ENCODE data around the gene RTP1.
"Not testable (repeated sequence)": the region's sequence is repeated elsewhere in the genome, so short reads cannot be mapped to it uniquely, and the experiment has no call there.

Gene RTP1

DNA sequence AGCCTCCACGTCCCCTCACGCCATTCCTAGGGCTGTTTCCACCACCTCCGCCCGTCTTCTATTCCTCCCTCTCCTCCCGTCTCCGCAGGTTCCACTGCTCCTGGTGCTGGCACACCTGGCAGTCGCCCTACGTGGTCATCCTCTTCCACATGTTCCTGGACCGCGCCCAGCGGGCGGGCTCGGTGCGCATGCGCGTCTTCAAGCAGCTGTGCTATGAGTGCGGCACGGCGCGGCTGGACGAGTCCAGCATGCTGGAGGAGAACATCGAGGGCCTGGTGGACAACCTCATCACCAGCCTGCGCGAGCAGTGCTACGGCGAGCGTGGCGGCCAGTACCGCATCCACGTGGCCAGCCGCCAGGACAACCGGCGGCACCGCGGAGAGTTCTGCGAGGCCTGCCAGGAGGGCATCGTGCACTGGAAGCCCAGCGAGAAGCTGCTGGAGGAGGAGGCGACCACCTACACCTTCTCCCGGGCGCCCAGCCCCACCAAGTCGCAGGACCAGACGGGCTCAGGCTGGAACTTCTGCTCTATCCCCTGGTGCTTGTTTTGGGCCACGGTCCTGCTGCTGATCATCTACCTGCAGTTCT is 2.3 kb downstream of the RTP1 start:
- not testable (repeated sequence) for DNase-seq

DNA sequence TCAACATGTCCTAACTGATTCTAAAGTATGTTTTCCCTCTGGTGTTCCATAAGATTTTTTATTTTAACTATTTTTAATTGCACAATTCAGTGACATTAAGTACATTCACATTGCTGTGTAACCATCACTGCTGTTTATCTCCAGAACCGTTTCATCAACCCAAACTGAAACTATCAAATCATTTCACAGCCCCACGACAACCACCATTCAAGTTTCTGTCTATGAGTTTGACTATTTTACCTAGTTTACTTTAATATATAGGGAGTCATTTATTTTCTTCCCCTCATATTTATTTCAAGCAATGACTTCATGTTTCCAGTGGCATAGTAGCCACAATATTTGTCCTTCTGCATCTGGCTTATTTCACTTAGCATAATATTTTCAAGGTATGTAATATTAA is 8.4 kb downstream of the RTP1 start:
- DNase-seq, result no peak

DNA sequence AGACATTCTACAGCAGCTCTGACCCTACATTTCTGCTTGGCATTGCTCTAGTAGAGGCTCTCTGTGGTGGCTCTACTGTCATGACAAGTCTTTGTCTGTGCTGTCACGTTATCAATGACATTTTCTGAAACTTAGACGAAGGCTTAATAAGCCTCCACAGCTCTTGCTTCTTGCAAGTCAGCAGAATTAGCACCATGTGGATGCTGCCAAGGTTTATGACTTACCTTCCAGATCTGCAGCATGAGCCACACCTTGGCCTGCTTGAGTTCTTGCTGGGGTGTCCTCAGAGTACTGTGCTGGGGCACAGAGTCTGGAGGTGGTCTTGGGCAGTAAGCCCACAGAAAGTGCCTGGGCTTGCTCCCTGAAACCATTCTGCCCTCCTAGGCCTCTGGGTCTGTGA is 9.8 kb downstream of the RTP1 start:
- DNase-seq, result no peak

DNA sequence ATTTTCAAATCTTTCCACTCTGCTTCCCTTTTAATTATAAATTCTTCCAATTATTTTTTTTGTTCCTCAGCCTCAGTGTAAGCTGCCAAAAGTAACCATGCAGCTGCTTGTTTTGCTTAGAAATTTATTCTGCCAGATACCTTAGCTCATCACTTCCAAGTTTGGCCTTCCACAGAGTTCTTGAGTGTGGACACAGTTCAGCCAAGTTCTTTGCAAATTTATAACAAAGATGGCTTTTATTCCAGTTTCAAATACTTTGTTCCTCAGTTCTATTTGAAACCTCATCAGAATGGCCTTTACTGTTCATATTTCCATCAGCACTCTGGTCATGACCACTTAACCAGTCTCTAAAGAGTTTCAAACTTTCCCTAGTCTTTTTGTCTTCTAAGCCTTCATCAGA is 10.3 kb downstream of the RTP1 start:
- DNase-seq, result no peak

DNA sequence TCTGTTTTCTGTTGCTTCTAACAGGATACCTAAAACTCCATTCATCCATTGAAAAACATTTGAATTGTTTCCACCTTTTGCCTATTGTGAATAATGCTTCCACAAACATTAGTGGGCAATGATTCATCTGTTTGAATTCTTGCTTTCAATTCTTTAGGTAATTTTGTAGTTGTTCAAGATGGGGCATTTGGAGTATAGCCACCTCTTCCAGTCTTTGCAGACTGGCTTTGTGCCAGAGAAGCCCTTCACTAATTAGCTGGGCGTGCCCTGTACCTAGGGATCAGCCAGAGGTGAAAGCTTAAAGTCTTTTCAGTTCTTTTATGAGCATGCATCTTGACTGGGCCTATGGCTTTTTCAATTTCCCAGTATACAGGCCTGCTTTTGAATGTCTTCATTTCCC is 10.9 kb downstream of the RTP1 start:
- no peak for DNase-seq

DNA sequence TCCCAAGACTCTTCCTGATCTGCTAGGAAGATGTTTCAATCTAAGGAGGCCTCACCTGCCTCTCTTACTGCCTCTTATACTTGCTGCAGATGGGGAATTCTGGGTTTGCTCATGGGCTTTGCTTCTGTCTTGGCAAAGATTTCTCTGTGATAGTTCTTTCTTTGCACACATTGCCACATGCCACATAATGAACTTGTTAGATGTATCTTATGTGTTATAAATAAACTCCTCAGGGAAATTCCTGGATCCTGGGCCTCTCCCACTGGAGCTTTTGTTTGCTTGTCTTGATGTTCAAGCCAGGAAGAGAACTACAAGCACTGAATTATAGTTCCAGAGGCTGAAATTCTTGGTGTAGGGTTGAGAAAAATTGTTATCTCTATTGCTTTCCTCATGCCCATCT is 12.2 kb downstream of the RTP1 start:
- DNase-seq, result no peak

DNA sequence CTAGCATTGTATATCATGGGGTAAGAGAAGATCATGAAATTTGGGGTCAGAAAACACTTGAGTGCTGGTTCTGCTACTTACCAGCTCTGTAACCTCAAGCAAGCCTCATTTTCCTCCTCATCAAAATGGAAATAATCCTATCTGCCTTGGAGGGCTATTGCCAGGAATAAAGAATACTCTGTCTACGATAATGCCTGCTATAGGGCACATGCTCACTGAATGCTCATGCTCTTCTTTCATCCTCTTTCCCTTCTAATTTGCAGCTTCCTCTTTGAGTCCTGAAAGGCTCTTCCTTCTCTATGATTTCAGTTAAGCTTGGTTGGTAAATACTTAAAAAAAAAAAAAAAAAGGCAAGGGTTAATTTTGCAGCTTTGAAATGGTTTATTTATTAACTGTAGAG is 12.8 kb downstream of the RTP1 start:
- no peak for DNase-seq

DNA sequence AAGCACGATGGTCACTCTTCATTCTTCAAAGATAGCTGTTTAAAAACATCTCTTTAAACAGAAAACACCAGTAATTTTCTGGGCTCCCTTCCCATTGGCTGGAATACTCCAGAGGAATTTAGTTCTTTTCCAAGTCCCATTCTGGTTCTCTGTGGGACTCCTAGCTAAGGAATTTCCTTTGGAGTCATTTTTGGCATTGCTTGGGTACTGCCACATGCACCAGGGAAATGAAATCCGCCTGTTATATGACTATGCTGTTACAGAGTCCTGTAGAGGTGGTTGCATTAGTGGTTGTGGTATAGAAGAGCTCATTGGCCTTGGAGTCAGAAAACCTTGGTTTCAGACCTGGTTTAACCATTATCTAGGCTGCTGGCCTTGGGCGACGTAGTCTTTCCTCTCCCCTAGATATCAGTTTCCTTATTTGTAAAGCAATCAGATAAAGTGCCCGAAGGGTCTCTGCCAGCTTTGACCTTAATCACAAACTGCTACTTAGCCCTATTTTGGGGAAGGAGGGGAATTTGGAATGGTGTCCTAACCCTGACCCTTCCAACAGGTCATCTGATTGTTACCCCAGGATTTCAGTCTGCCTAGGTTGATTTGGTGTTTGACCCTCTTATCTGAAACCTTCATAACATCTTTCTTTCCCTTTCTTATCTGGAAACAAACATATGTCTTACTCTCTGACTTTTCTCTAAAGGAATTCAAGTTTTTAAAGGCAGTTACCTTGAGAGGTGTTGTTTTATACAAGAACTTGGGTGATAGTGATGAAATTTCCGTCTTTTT is 13.4 kb downstream of the RTP1 start:
- no peak for DNase-seq

DNA sequence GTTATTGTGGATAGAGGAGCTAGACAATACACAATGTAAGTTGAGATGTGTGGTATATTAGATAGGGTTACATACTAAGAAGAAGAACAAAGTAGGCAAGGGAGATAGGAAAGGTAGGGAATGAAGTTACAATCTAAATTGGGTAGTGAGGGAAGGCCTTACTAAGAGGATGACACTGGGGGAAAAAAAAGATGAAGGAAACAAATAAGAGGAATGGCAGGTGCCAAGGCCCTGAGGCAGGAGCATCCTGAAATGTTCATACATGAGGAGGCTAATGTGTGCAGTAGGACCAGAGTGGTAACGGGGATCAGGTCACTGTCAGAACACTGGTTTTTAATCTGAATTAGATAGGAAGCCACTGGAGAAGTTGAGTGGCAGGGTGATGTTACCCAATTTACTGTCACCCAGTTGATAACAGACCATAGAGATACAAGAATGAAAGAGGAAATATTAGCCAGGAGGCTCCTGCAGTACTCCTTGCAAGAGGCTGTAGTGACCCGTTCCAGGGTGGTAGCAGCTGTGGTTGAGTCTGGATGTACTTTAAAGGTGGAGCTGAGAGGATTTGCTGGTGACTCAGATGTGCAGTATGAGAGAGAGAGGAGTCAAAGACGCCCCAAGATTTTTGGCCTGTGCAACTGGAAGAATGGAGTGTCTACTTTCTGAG is 14.4 kb downstream of the RTP1 start:
- no peak for DNase-seq

DNA sequence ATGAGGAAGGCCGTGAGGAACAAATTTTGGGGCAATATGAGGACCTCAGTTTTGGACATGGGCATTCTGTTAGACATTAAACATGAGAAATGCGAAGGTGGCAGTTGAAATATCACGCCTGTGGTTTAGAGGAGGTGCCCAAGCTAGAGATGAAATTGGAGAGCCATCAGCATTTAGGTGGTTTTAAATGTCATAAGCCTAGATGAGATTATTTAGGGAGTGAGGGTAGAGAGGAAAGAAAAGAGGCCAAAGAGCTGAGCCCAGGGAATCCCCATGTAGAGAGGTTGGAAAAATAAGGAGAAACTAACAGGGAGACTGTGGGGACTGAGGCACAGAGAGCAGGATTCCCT is 14.9 kb downstream of the RTP1 start:
- DNase-seq, result no peak

DNA sequence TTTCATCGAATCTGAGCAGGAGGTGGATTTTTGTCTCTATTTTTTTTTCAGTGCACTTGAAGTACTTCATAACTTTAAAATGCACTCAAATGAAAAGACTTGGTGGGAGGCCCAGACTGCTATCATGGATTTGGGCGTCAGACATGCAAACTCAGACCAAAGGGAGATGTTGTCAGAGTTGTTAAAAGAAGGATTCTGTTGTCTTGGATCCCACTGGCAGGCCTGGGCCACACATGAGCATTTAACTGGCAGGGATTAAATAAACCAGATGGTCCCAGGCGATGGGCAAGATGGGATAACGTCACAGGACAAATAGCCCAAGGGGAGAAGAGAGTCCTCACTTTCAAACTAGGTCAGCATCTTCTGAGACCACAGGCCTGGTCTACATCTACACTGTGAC is 15.4 kb downstream of the RTP1 start:
- no peak for DNase-seq

DNA sequence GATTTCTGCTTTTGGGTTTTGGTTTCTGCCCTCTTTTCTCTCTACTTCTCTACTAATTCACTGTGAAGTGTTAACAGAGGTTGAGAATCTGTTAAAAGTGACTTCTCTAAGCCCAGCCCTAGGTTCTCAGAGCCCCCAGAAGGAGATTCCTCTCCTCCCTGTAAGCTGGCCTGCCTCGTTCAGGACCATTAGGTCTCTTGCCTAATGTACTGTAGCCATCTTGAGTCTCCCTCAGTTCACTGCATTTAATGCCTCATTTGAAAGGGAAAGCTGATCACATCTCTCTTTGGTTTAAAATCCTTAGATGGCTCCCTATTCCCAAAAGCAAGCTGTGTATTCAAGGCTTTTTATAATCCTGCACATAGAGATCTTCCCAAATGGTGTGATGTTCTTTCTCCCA is 16.3 kb downstream of the RTP1 start:
- no peak for DNase-seq

DNA sequence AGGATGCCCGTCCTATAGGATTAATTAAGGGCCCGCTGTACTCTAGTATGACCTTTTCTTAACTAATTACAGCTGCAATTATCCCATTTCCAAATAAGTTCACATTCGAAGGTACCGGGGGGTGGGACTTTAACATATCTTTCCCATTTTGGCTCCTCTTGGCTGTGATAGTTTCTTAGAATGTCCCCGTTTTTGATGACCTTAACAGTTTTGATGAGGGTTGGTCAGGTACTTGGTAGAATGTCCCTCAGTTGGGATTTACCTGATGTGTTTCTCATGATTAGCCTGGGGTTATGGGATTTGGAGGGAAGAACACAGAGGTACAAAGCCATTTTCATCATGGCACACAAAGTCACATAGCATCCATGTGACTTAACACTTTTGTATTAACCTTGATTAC is 18.2 kb downstream of the RTP1 start:
- DNase-seq, result no peak

DNA sequence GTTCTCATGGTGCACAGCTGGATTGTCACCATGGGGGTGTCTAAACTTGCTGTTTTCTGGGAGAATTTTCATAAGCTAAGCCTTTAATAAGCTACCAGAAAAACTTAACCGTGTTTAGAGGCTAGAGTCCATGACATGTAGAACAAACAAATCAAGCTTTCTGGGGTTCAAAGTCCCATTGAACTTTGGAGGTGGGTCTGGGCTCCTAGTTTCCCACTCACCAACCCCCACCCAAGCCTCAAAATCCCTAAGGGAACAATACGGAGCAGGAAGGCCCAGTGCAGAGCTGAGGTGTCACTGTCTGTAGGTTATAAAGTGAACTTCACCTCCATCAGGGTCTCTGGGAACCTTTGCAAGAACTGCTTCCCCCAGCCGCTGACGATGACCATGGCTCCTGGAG is 25.5 kb downstream of the RTP1 start:
- no peak for DNase-seq

DNA sequence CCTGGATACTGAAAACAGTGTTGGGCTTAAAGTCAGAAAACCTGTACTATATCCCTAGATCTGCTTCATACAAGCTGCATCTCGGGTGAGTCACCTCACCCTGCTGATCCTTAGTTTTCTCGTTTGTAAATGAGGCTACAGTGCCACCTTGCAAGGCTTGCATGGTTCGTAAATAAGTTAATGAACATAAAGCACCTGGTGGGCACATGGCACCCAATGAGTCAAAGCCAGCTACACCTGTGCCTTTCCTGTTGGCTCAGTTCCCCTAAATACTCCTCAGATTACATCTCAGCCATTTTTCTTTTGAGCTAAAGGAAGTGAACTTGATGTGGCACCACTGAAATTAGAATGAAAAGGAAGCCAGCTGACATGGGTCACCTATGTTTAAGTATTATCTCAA is 26.5 kb downstream of the RTP1 start:
- no peak for DNase-seq

DNA sequence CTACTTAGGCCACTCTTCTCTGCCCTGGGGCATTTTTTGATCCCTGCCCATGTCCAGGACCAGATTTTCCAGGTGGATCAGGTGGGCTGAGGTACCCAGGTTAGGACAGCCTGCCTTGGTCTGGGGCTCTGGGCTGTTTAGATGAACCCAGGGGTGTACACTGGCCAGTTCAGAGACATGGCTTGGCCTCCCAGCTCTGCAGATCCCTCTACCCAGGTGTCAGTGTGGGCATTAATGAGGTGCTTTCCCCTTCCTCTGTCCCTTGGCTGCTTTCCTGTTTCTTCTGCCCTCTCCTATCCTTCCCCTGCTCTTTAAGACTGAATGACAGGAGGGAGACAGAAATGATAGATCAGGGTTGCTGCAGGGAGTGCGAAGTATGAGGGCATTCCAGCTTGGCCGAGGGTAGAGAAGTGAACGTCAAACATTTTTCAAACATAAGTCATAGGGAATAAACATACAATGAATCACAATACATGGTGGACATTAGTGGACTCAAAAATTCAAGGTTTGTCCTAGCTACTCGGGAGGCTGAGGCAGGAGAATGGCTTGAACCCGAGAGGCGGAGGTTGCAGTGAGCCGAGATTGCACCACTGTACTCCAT is 30.5 kb downstream of the RTP1 start:
- no peak for DNase-seq

DNA sequence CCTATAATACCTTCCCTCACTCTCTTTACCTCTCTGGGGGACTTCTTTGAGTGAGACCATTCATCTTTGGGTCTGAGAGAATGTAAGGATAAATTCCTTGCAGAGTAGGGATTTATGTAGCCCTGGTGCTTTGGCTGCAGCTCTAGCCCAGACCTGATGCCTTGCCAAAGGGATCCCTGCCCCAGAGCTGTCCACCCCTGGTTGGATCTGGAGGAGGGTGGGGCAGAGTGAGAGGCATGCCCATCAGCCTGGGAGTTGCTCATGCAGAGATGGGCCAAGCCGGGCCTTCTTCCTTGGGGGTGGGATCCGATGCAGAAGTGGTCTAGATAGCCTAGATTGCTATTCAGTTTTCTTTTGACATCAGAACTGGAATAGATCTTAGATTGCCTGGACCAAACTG is 31.5 kb downstream of the RTP1 start:
- DNase-seq, result no peak

DNA sequence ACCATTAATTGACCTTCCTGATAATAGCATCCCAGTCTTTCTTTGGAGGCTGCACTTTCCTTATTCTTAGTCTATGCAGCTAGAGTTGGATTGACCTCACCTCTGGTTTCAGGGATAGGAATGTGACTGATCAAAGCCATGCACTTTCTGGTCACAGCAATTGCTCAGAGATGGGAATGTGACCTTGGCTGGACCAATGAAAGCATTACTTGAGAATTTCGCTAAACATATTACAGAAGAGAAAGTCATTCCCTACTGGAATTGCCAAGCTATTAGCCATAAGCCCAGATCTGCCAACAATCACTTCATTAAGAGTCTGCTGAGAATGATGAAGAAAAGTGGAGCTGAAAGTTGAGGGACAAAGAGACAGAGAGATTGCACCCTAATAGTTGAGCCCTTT is 32.7 kb downstream of the RTP1 start:
- DNase-seq, result no peak

DNA sequence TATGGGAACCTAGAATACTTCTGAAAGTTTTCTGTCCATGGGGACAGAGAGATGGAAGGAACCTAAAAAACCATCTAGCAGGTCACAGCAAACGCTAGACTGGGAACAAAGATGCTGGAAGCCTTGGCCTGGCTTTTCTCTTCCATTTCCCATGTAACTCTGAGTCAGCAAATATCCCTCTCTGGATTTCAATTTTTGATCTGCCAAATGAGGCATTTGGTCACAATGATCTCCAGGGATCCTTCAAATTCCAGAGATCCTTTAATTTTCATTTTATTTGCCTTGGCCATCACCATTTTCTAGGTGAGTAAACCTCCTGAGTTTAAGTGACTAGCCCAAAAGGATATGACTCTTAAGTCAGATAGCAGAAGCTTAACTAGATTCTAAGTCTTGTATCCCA is 39.7 kb downstream of the RTP1 start:
- no peak for DNase-seq

DNA sequence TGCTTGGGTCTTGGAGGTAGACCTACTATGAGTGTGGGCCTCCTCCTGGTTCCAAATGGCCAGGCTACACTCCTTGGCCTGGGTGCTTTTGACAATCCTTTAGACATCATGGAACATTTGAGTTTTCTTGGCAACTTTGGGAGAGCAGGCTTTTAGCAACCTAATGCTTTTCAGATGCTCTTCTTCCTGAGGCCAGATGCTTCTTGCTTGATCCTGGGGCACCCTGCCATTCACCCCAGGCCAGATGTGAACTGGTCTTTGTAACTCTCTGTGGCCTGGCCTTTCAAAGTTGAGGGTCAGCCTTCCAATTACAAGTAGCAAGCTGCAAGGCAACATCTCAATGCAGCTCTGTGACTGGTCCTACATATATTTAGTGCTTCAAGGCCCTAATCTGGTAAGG is 40.5 kb downstream of the RTP1 start:
- DNase-seq, result no peak

DNA sequence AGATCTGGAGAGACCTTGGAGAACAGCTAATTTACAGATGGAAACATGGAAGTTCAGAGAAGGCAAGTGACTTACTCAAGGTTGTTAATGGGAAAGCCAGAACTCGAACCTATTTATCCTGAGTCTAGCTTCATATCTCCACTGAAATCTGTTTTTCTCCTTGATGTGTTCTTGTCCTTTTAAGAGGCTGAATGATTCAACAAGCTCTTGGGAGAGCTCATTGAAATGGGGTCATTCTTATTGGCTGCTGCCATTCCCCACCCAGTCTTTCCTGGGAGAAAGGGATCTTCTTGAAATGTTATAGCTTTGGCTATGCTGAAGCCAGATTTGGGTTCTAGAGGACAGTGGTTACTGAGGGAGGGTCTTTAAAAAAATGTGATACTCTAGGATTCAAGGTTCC is 41.0 kb downstream of the RTP1 start:
- DNase-seq, result no peak

DNA sequence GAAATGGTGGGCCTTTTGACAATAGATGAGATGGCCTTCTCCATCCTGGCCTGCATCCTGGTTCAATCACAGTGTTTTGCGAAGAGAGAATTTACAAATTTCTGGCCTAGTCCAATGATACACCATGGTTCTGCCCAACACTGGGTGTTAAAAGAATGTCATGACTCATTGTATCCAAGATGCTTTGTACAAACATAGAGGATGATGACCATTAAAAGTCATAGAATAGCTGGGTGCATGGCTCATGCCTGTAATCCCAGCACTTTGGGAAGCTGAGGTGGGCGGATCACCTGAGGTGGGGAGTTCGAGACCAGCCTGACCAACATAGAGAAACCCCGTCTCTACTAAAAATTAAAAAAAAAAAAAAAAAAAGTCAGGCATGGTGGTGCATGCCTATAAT is 41.5 kb downstream of the RTP1 start:
- not testable (repeated sequence) for DNase-seq

DNA sequence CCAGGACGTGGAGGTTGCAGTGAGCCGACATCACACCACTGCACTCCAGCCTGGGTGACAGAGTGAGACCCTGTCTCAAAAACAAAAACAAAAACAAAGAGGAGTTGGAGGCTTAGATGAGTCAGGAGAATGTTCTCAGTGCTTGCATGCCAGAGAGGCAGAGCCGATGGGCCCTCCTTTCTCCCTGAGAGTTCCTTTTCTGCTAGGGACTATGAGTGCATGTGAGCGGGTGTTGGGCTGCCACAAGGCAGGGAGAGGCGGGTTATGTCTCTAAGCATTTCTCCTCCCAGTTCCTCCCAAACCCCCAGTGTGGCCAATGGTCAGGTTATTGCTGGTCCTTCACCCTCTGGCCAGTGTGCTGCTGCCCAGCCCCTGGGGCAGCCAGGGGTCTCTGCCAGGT is 45.1 kb downstream of the RTP1 start:
- DNase-seq, result no peak

DNA sequence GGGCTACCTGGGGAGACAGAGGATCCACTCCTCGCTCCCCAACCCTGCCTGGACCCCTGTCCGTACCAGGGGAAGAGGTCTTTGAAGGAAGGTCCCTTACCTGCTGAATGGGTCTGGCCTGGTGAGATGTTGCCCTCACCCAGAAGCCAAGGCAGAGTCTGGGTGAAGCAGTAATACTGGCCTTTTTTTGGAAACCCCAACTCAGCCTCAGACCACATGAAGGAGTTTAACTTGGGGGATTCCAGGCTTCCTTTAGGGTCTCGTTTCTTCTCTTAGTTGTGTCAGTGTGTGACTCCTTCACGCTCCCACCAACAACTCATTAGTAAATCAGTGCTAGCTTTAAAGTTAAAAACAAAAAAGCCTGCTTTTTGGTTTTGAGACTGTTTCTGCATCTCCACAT is 45.6 kb downstream of the RTP1 start:
- no peak for DNase-seq
